GM12873 (cell line): Measurements from ENCODE around the gene SEPTIN10.

ENCODE experiments used
- TF ChIP-seq, protein P1 (sequence below): IDR thresholded peaks from 2 replicates; pipeline ENCODE4 v1.5.1; 2012; ENCODE audit warnings: low read depth, mild to moderate bottlenecking, moderate library complexity, low read length, control low read depth; ENCODE audit not compliant: insufficient read depth; ENCODE audit errors: missing control alignments

The SEPTIN10 gene

DNA sequence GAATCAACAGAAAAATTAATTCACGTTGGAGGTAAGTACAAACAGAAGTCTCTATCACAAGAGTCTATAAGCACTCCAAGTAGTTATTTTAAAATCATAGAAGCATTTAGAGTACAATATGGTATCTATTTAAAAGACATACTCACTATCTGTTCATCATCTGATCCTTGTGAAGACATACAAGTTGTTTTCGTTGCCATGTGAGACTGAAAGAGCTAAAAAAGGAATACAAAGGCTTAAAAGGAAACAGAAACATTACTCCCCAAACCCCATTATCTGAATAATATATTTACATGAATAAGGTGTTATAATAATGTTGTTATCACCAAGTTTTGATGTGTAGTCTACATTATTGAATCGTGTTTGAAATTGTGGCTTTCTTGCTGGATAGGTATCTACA, 20.9 kb downstream of the SEPTIN10 start:
- TF ChIP-seq, protein P1, sequence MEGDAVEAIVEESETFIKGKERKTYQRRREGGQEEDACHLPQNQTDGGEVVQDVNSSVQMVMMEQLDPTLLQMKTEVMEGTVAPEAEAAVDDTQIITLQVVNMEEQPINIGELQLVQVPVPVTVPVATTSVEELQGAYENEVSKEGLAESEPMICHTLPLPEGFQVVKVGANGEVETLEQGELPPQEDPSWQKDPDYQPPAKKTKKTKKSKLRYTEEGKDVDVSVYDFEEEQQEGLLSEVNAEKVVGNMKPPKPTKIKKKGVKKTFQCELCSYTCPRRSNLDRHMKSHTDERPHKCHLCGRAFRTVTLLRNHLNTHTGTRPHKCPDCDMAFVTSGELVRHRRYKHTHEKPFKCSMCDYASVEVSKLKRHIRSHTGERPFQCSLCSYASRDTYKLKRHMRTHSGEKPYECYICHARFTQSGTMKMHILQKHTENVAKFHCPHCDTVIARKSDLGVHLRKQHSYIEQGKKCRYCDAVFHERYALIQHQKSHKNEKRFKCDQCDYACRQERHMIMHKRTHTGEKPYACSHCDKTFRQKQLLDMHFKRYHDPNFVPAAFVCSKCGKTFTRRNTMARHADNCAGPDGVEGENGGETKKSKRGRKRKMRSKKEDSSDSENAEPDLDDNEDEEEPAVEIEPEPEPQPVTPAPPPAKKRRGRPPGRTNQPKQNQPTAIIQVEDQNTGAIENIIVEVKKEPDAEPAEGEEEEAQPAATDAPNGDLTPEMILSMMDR: no peak

DNA sequence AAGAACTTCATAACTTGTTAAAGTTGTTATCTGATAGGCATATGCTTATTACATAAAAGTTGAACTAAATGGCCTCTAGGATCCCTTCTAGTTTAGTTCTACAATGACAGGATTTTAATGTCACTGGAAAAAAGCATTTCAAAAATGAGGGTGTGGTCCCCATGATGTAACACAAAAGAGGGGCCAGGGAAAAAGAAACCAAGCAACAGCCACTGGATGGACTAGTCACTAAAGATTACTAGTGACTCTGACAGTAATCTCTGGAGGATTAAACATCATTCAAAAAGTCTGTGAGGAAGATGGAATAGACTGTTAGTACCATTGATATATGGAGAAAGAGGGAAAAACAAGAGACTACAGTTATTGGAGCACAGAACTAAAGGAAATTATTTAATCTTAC, 22.6 kb downstream of the SEPTIN10 start:
- TF ChIP-seq, protein P1: no peak

DNA sequence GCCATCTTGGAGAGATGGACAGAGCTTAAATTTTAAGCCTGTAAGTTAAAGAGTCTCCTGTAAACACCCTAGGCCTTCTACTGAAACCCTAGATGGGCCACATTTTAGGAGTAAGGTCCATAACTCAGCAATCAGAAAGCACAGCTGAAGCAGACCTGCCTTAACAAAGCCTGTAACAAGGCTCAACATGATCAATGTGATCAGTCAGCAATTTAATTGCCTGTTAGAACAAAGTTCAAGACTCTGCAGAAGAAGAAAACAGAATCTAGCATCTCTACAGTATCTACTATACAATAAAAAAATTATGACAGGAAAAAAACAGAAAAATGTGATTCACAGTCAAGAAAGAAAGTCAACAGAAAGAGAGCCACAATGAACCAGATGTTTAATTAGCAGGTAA, 27.1 kb downstream of the SEPTIN10 start:
- TF ChIP-seq, protein P1: no peak

DNA sequence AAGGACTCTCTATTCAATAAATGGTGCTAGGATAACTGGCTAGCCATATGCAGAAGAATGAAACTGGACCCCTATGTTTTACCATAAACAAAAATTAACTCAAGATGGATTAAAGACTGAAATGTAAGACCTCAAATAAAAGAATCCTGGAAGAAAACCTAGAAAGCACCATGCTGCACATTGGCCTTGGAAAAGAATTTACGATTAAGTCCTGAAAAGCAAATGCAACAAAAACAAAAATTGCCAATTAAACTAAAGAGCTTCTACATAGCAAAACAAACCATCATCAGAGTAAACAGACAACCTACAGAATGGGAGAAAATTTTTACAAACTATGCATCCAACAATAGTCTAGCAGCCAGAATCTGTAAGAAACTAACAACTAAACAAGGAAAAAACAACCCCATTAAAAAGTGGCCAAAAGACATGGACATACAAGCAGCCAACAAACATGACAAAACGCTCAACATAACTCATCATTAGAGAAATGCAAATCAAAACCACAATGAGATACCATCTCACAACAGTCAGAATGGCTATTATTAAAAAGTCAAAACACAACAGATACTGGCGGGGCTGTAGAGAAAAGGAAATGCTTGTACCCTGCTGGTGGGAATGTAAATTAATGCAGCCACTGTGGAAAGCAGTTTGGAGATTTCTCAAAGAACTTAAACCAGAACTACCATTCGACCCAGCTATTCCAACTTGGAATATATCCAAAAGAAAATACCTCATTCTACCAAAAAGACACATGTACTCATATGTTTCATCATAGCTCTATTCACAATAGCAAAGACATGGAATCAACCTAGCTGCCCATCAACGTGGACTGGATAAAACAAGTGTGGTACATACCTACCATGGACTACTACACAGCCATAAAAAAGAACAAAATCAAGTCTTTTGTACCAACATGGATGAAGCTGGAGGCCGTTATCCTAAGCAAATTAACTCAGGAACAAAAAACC, 30.6 kb downstream of the SEPTIN10 start:
- TF ChIP-seq, protein P1: peak; percentile 31

DNA sequence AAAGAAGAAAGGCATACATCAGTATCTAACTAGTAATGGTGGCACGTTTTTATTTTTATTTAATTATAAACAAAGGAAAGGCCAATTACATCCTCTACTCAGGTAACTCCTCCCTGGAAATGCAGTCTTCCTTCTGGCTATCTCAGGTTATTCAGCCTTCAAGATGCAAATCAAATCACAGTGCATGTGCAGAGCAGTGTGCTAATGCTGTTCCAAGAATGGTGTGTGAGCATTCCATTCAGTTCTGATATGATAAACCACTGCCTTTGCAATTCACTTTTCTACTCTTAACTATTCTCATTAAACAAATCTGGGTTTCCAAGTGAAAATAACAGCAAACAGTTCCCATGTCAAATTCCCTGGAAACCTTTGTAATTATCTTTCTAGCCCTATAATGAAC, 38.4 kb downstream of the SEPTIN10 start:
- TF ChIP-seq, protein P1: no peak

DNA sequence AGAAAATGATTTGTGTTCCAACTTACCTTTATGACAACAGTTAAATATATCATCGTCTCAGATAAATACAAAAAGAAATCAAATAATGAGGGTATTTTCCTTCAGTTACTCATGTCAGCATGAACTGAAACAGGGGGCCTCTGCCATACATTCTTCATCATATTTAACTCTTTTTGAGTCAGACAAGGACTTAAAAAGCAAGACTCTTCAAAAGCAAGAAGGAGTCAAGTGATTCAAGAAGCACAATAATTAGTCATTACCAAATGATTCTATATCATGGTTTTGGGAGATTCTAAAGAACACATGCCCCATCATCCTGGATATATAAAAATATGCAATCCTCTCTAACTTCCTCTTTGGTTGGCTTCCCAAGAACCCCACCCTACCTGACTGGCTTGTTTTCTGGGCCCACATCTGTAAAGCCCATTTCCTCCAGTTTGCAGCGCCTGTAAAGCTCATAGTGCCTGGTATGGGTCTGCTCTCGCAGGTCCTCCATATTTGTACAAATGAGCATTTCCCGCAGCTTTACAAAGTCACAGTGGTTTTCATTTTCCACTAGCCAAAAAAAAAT, 49.7 kb downstream of the SEPTIN10 start:
- TF ChIP-seq, protein P1: no peak

DNA sequence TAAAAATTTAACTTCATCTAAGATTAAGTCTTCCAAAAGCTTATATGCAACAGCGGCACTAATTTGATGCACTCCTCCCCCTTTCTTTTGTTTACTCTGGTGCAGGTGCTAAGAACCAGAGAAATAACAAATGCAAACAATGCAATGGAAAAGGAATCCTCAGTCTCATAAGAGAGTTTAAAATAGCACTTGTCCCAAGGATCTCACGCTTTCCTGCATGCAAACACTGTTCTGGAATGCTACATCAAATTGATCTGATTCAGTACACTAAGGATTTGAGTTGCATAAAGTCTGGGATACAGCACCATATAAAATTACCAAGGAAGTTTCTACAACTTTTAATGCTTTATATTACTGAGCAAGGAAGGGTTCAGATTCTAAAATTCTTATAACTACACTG, 50.5 kb downstream of the SEPTIN10 start:
- TF ChIP-seq, protein P1: no peak
